ENCODE data around the gene HSPH1.
"Not testable (repeated sequence)": the region's sequence is repeated elsewhere in the genome, so short reads cannot be mapped to it uniquely, and the experiment has no call there.

Gene HSPH1

DNA sequence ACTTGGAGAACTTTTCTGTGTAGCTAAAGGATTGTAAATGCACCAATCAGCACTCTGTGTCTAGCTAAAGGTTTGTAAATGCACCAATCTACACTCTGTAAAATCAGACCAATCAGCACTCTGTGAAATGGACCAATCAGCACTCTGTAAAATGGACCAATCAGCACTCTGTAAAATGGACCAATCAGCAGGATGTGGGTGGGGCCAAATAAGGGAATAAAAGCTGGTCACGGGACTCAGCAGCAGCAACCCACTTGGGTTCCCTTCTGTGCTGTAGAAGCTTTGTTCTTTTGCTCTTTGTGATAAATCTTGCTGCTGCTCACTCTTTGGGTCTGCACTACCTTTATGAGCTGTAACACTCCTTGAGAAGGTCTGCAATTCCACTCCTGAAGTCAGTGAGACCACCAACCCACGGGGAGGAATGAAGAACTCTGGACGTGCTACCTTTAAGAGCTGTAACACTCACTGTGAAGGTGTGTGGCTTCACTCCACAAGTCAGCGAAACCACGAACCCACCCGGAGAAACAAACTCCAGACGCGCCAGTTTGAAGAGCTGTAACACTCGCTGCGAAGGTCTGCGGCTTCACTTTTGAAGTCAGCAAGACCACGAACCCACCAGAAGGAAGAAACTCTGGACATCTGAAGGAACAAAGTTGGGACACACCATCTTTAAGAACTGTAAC lies 16.2 kb upstream of the HSPH1 start:
- not testable (repeated sequence) for DNase-seq (ENCODE audit: low read depth in 3 of 3)

DNA sequence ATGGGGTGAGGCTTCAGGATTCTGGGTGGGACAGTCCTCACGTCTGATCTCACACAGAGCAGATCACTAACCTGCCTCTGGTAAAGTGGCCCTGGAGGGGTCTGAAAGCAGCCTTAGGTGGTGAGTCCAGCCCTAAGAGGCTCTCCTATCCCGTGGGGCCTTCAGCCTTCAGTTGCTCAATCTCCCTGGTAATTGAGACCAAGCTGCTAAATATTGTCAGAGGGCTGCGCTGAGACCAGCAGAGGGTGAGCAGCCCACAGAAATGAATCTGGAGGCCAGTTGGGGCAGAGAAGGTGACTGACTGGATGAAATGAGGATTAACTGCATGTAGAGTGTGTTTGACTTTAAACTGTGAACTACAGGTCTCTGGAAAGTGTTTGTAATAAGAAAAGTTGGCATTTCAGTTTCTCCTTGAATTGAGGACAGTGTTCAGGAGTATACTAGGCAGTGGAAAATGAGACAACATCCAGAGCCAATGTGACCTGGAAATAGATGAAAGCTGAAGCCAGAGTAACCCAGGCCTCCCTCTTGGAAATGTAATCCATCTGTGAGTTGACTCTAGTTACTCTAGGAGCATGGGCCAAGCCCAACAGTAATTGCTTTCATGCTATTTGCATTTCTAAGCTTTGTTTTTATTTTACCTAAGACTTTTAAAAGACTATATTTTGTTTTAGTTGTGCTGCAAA lies 14.3 kb upstream of the HSPH1 start:
- DNase-seq (ENCODE audit: low read depth in 3 of 3) = no peak

DNA sequence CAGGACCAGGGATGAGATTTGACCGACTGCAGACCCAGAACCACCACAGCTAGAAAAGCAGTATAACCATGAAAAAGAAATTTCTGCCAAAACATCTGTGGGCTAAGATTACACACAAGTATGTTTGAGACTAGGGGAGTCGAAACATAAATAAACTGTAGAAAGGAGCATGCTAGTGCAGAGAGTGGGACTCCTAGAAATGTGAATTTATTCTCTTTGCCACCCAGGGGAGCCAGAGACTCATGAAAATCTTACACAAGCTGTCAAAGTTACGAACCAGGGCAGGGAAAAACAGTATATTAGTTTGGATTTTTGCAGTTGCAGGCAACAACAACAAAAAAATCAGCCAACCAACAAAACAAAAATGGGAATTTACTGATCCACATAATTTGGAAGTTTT lies 12.3 kb upstream of the HSPH1 start:
- no peak for DNase-seq (ENCODE audit: low read depth in 3 of 3)

DNA sequence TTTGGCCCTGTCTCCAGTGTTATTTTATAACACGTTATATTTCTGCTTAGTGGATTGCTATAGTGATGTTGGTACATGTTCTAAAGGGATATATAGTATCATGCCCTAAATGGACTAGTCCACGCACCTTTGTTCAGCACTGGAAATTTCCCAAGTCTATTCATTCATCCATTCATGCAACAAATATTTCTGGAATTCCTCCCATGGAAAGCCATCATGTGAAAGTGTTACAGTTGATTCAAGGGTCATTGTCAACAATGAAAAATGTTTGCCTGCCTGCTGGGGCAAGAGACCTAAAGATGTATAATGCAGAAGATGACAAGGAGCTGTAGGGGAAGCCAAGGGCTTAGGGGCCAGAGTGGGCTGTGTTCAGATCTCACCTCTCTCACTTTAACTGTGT lies 10.8 kb upstream of the HSPH1 start:
- DNase-seq (ENCODE audit: low read depth in 3 of 3) = no peak

GRCh38 chr13:31172001-31172400 lies 10.3 kb upstream of the HSPH1 start:
- DNase-seq (ENCODE audit: low read depth in 3 of 3) = no peak

DNA sequence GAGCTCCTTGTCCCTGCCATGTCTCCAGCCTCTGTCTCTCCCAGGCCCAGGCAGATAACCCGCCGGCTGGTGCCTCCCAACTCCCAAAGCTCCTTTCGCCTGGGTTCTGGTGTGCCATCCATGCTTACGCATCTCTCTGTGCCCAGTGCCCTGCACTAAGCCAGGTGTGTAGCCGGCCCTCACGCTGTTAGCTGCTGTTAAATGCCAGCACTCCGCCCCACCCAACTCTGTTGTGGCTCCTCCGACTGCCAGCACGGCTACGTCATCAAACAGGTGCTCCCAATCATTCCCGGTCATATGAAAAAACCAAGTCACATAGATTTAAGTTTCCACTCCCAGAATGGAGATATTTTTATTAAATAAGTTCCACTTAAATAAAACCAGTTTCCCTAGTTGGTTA lies 7.0 kb upstream of the HSPH1 start:
- DNase-seq (ENCODE audit: low read depth in 3 of 3) = no peak

- DNase-seq (ENCODE audit: low read depth in 3 of 3) = no peak
Observed at GRCh38 chr13:31168166-31168565, 6.5 kb upstream of the HSPH1 start.

- DNase-seq (ENCODE audit: low read depth in 3 of 3) = no peak
Observed at GRCh38 chr13:31167490-31167889, 5.8 kb upstream of the HSPH1 start.

- DNase-seq (ENCODE audit: low read depth in 3 of 3) = no peak
Observed at GRCh38 chr13:31166591-31166990, 4.9 kb upstream of the HSPH1 start.

- DNase-seq (ENCODE audit: low read depth in 3 of 3) = peak; percentile 85 to 93 (median 86)
Observed at GRCh38 chr13:31162151-31163008, 676 bp upstream of the HSPH1 start.

DNA sequence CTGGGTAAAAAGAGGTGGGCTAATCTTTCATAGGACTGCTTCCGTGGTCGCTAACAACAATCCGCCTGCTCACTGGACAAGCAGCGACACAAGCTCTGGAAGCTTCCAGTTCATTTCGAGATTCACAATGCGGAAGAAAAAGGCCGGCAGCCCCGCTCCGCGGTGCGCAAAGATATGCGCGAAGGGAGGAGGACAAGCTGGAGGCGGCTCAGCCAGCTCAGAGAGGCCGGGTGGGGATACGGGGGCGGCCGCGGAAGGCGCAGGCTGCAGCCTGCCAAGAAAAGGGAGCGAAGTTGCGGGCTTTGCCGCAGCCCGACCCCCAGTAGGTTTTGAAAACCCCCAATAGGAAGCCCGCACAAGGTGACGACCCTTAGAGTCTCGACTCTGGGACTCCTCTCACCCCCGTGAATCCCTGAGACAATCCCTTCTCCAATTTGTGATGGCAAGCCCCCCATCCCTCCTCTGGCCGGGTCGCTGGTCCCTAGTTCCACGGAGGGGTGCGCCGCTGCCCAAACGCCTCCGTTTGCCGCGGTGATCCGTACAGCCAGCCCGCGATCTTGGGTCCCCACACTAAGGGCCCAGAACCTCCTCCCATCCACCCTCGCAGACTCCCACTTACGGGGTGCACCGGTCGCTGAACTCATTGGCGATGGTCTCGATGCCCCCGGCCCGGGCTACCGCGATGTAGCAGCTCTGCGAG lies 697 bp downstream of the HSPH1 start:
- DNase-seq (ENCODE audit: low read depth in 3 of 3) = peak; percentile 31 to 53 (median 47)

GRCh38 chr13:31159306-31159705 lies 2.4 kb downstream of the HSPH1 start:
- DNase-seq (ENCODE audit: low read depth in 3 of 3) = no peak

DNA sequence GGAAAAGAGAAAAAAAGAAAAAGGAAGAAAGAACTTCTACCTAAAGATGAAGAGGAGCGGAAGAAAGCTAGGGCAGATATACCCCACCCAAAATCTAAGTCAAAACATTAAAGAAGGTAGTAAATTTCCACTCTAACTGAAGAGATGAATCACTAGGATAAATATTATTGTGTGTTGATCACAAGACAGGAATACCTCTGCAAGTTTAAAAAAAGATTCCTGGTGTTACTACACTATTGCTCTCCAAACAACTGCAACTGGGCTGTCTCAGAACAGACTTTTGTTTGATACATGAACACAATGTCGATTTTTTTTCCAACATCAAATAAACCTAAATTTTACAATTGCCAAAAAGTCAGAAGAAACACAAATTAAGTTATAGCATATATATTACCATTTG lies 6.8 kb downstream of the HSPH1 start:
- DNase-seq (ENCODE audit: low read depth in 3 of 3) = no peak

- no peak for DNase-seq (ENCODE audit: low read depth in 3 of 3)
Observed at GRCh38 chr13:31151837-31152236, 9.9 kb downstream of the HSPH1 start.

- DNase-seq (ENCODE audit: low read depth in 3 of 3) = no peak
Observed at GRCh38 chr13:31150315-31150985, 11.3 kb downstream of the HSPH1 start.

GRCh38 chr13:31149604-31150003 lies 12.1 kb downstream of the HSPH1 start:
- no peak for DNase-seq (ENCODE audit: low read depth in 3 of 3)

- DNase-seq (ENCODE audit: low read depth in 3 of 3) = no peak
Observed at GRCh38 chr13:31145417-31145816, 16.3 kb downstream of the HSPH1 start.

DNA sequence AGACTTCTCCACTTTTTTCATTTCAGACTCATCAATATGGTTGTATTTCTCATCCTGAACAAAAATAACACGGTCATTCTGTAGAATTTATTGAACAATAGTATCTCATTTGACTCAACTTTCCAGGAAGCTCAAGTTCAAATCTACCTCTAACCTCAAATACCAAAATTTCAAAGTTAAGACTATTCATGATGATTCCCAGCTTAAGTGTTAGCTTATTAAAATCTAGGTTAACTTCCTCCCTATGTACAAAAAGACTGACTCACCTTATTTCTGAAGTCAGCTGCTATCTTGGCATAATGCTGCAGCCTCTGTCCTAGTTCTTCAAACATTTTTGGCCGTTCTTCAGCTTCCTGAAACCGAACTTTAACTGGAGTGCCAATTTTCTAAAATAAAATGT lies 23.2 kb downstream of the HSPH1 start:
- DNase-seq (ENCODE audit: low read depth in 3 of 3) = no peak

DNA sequence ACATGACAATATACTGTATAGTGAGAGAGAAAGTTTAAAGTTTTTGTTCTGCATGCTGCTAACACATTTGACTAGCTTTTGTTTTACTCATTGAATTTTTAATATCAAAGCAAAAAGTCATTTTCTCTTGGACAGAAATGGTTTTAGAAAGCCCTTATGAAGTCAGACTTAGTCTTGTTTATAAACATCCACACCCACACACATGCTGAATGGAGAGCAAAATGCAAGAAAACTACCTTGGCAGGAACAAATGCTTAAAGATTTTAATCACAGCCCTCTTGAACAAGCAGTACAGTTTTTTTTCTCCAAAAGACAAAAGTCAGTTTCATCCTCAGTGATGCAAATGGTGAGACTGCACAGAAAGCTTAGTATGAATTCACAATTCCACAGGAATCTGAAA lies 25.0 kb downstream of the HSPH1 start:
- DNase-seq (ENCODE audit: low read depth in 3 of 3) = no peak

- no peak for DNase-seq (ENCODE audit: low read depth in 3 of 3)
Observed at GRCh38 chr13:31134039-31134711, 27.5 kb downstream of the HSPH1 start.

- no peak for DNase-seq (ENCODE audit: low read depth in 3 of 3)
Observed at GRCh38 chr13:31133621-31134020, 28.1 kb downstream of the HSPH1 start.

Data from stimulated activated CD4-positive, alpha-beta T cell treated with anti-CD3 and anti-CD28 coated beads, TNF-alpha, amount 100 ng/mL, for 48 hours (primary cell).